ENCODE data around the gene TPO. TPM values are rescaled to one million over a fixed set of nuclear protein-coding genes. Genes with fewer than 3 reads are reported as not detected.

The TPO gene
- total RNA-seq, 1 experiment from 2014 or later = not detected

DNA sequence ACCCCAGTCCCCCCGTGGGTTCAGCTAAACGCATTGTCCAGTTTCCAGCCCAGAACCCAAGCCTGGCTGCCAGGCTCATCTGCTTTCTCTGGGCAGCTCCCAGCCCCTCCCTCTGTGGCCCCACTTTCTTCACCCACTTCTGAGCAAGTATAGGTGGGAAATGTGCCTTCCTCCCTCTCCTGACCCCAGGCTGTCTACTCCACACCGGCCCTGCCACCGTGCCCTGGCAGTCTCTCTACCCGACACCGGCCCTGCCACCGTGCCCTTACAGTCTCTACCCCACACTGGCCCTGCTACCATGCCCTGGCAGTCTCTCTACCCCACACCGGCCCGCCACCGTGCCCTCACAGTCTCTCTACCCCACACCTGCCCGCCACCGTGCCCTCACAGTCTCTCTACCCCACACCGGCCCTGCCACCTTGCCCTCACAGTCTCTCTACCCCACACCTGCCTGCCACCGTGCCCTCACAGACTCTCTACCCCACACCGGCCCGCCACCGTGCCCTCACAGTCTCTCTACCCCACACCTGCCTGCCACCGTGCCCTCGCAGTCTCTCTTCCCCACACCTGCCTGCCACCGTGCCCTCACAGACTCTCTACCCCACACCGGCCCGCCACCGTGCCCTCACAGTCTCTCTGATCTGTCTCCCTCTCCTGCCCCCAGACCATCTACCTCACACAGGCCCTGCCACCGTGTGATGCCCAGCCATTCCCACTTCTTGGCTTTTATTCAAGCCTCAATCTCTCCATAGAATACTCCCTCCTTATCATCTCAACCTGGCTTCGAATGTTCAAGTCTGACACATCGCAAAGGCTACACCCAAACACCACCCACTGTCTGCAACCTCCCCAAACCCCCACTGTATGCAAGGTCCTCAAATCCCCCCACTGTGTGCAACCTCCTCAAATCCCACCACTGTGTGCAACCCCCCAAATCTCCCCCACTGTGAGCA lies 108.9 kb downstream of the TPO start:
- ATAC-seq (peak; percentile 56), DNase-seq (ENCODE audit: low read depth, low spot score) (no peak)
- no peak for TF ChIP-seq TCF7L2 (IDR thresholded peaks at IDR 0.05; ENCODE audit: low read depth, low read length)
- TF ChIP-seq SIN3A (IDR thresholded peaks at IDR 0.05; ENCODE audit: borderline replicate concordance, insufficient read depth, low read depth, low read length) = no peak
- TF ChIP-seq, protein P1, sequence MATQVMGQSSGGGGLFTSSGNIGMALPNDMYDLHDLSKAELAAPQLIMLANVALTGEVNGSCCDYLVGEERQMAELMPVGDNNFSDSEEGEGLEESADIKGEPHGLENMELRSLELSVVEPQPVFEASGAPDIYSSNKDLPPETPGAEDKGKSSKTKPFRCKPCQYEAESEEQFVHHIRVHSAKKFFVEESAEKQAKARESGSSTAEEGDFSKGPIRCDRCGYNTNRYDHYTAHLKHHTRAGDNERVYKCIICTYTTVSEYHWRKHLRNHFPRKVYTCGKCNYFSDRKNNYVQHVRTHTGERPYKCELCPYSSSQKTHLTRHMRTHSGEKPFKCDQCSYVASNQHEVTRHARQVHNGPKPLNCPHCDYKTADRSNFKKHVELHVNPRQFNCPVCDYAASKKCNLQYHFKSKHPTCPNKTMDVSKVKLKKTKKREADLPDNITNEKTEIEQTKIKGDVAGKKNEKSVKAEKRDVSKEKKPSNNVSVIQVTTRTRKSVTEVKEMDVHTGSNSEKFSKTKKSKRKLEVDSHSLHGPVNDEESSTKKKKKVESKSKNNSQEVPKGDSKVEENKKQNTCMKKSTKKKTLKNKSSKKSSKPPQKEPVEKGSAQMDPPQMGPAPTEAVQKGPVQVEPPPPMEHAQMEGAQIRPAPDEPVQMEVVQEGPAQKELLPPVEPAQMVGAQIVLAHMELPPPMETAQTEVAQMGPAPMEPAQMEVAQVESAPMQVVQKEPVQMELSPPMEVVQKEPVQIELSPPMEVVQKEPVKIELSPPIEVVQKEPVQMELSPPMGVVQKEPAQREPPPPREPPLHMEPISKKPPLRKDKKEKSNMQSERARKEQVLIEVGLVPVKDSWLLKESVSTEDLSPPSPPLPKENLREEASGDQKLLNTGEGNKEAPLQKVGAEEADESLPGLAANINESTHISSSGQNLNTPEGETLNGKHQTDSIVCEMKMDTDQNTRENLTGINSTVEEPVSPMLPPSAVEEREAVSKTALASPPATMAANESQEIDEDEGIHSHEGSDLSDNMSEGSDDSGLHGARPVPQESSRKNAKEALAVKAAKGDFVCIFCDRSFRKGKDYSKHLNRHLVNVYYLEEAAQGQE (IDR thresholded peaks at IDR 0.05; ENCODE audit: insufficient read depth in 1 of 2, low read depth in 2 of 2, low read length in 1 of 2) = no peak
- no peak for TF ChIP-seq POLR2AphosphoS5 (IDR thresholded peaks at IDR 0.05; ENCODE audit: low read depth, low read length)
- TF ChIP-seq, protein P2, sequence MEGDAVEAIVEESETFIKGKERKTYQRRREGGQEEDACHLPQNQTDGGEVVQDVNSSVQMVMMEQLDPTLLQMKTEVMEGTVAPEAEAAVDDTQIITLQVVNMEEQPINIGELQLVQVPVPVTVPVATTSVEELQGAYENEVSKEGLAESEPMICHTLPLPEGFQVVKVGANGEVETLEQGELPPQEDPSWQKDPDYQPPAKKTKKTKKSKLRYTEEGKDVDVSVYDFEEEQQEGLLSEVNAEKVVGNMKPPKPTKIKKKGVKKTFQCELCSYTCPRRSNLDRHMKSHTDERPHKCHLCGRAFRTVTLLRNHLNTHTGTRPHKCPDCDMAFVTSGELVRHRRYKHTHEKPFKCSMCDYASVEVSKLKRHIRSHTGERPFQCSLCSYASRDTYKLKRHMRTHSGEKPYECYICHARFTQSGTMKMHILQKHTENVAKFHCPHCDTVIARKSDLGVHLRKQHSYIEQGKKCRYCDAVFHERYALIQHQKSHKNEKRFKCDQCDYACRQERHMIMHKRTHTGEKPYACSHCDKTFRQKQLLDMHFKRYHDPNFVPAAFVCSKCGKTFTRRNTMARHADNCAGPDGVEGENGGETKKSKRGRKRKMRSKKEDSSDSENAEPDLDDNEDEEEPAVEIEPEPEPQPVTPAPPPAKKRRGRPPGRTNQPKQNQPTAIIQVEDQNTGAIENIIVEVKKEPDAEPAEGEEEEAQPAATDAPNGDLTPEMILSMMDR (IDR thresholded peaks at IDR 0.05) = no peak
- Histone ChIP-seq H3K9me3 (ENCODE audit: control insufficient read depth, insufficient read depth, low read depth, low read length) (no peaks in the 10 kb centered on the region), H3K36me3 (ENCODE audit: control insufficient read depth, insufficient read depth, low read length) (no peaks in the 10 kb centered on the region), H3K4me1 (ENCODE audit: control insufficient read depth, insufficient read depth, low read length) (no peaks in the 10 kb centered on the region), H3K27me3 (ENCODE audit: control insufficient read depth, insufficient read depth, low read length) (no peaks in the 10 kb centered on the region), H3K27ac (ENCODE audit: low read length) (no peak overlapping the region), H3K4me3 (ENCODE audit: low read depth in 2 of 2, low read length in 2 of 2) (no peak overlapping the region)
- POLR2A ChIA-PET = interaction anchor here (0.6 kb wide), 1 partner anchor 542 kb away, joined by 3 read pairs; no protein-coding TSS in a partner anchor
- in situ Hi-C loops (cut with HindIII; ENCODE audit: low pct_unique_long_range_greater_than_20kb, low sequenced_read_pairs) (no loop called here), intact Hi-C loops (cut with micrococcal nuclease; ENCODE audit: unreplicated experiment) (no loop called here)
- CTCF ChIA-PET = interaction anchor here (0.8 kb wide), 1 partner anchor 47 kb away, joined by 3 read pairs; no protein-coding TSS in a partner anchor
- BruUV-seq (replicated peaks) = no TSS peak

DNA sequence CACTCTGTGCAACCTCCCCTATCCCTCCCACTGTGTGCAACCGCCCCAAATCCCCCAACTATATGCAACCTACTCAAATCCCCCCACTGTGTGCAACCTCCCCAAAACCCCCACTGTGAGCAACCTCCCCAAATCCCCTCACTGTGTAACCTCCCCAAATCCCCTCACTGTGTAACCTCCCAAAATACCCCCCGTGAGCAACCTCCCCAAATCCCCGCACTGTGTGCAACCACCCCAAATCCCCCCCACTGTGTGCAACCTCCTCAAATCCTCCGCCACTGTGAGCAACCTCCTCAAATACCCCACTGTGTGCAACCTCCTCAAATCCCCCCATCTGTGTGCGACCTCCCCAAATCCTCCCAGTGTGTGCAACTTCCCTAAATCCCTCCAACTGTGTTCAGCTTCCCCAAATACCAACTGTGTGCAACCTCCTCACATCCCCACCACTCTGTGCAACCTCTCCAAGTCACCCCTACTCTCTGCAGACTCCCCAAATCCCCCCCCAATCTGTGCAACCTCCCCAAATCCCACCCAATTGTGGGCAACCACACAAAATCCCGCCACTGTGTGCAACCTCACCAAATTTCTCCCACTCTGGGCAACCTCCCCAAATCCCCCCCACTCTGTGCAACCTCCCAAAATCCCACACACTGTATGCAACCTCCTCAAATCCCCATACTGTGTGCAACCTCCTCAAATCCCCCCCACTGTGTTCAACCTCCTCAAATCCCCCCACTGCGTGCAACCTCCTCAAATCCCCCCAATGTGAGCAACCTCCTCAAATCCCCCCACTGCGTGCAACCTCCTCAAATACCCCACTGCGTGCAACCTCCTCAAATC lies 114.1 kb downstream of the TPO start:
- BruUV-seq (replicated peaks) = no TSS peak

More for the DNA sequence above, 114.1 kb downstream of the TPO start:
- no peak for TF ChIP-seq POLR2AphosphoS5 (IDR thresholded peaks at IDR 0.05; ENCODE audit: low read depth, low read length)
- no peak for TF ChIP-seq SIN3A (IDR thresholded peaks at IDR 0.05; ENCODE audit: borderline replicate concordance, insufficient read depth, low read depth, low read length)
- TF ChIP-seq TCF7L2 (IDR thresholded peaks at IDR 0.05; ENCODE audit: low read depth, low read length) = no peak
- TF ChIP-seq, protein P1 (IDR thresholded peaks at IDR 0.05; ENCODE audit: insufficient read depth in 1 of 2, low read depth in 2 of 2, low read length in 1 of 2) = no peak
- TF ChIP-seq, protein P2 (IDR thresholded peaks at IDR 0.05) = no peak
- H3K27ac ChIP-seq (ENCODE audit: low read length) = no peak overlapping the region
- no peaks in the 10 kb centered on the region for H3K9me3 ChIP-seq (ENCODE audit: control insufficient read depth, insufficient read depth, low read depth, low read length)
- ChIA-PET POLR2A (no interaction called here), CTCF (no interaction called here)
- no peaks in the 10 kb centered on the region for H3K4me1 ChIP-seq (ENCODE audit: control insufficient read depth, insufficient read depth, low read length)
- H3K36me3 ChIP-seq (ENCODE audit: control insufficient read depth, insufficient read depth, low read length) = no peaks in the 10 kb centered on the region
- DNase-seq (ENCODE audit: low read depth, low spot score) (no peak), ATAC-seq (peak; percentile 83)
- intact Hi-C loops (cut with micrococcal nuclease; ENCODE audit: unreplicated experiment) (no loop called here), in situ Hi-C loops (cut with HindIII; ENCODE audit: low pct_unique_long_range_greater_than_20kb, low sequenced_read_pairs) (no loop called here)
- no peak overlapping the region for H3K4me3 ChIP-seq (ENCODE audit: low read depth in 2 of 2, low read length in 2 of 2)
- no peaks in the 10 kb centered on the region for H3K27me3 ChIP-seq (ENCODE audit: control insufficient read depth, insufficient read depth, low read length)

Measured in Panc1 (cell line).